PFSK-1 (cell line): Measurements from ENCODE around the gene CALD1.

Source experiments
- FOXP2 ChIP-seq: optimal IDR thresholded peaks from 2 replicates; pipeline ENCODE3; 2011; ENCODE audit warnings: borderline replicate concordance, control low read depth, inconsistent platforms; ENCODE audit not compliant: insufficient read depth; ENCODE audit errors: extremely low read length, extremely low read depth
- POLR2AphosphoS5 ChIP-seq: IDR thresholded peaks from 2 replicates; pipeline ENCODE4 v1.6.1; 2012; ENCODE audit warnings: low read depth, mild to moderate bottlenecking, control low read depth, low read length, moderate library complexity
- SIN3A ChIP-seq: IDR thresholded peaks from 2 replicates; pipeline ENCODE4 v1.6.1; 2012; ENCODE audit warnings: mild to moderate bottlenecking, low read length, moderate library complexity, borderline replicate concordance; ENCODE audit not compliant: insufficient read depth
- TAF1 ChIP-seq: IDR thresholded peaks from 2 replicates; pipeline ENCODE4 v1.6.1; 2012; ENCODE audit warnings: low read length, control low read depth, borderline replicate concordance; ENCODE audit not compliant: insufficient read depth
- TF ChIP-seq, protein P1 (sequence below), 2 experiments: IDR thresholded peaks; 2 replicates each; pipeline versions ENCODE4 v1.6.1 to v1.8.0; 2011 to 2012; ENCODE audit warnings: low read depth in 2 of 2, low read length in 2 of 2, control low read depth in 1 of 2, inconsistent platforms in 1 of 2, mild to moderate bottlenecking in 1 of 2, moderate library complexity in 1 of 2; ENCODE audit not compliant: insufficient read depth in 1 of 2

DNA sequence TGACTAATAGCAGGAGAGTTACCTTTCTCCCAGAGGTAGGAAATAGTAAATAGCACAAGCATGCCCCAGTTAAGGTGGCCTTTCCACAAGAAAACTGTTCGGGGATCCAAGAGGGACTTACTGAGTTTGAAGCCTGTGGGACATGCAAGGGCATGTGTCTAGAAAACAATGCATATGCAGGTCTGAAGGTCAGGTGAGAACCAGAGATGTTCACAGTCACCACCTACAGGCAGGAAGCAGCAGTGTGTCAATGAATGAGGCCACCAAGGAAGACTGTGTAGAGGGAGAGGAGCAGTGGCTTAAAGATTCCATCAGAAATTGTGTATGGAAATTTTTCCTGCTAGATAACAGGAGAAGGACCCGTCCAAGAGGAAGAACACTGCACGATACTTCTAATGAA, 66.0 kb downstream of the CALD1 start:
- TF ChIP-seq FOXP2 = no peak
- no peak for TF ChIP-seq POLR2AphosphoS5
- TF ChIP-seq SIN3A = no peak
- TF ChIP-seq, protein P1, sequence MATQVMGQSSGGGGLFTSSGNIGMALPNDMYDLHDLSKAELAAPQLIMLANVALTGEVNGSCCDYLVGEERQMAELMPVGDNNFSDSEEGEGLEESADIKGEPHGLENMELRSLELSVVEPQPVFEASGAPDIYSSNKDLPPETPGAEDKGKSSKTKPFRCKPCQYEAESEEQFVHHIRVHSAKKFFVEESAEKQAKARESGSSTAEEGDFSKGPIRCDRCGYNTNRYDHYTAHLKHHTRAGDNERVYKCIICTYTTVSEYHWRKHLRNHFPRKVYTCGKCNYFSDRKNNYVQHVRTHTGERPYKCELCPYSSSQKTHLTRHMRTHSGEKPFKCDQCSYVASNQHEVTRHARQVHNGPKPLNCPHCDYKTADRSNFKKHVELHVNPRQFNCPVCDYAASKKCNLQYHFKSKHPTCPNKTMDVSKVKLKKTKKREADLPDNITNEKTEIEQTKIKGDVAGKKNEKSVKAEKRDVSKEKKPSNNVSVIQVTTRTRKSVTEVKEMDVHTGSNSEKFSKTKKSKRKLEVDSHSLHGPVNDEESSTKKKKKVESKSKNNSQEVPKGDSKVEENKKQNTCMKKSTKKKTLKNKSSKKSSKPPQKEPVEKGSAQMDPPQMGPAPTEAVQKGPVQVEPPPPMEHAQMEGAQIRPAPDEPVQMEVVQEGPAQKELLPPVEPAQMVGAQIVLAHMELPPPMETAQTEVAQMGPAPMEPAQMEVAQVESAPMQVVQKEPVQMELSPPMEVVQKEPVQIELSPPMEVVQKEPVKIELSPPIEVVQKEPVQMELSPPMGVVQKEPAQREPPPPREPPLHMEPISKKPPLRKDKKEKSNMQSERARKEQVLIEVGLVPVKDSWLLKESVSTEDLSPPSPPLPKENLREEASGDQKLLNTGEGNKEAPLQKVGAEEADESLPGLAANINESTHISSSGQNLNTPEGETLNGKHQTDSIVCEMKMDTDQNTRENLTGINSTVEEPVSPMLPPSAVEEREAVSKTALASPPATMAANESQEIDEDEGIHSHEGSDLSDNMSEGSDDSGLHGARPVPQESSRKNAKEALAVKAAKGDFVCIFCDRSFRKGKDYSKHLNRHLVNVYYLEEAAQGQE (IDR thresholded peaks at IDR 0.05; ENCODE audit: insufficient read depth in 1 of 2, low read depth in 2 of 2, low read length in 2 of 2) = no peak
- TF ChIP-seq TAF1 = no peak
